Neural cell (in vitro differentiated cells): ENCODE results near the gene B3GALT6. TPM values are rescaled to one million over a fixed set of nuclear protein-coding genes. Genes with fewer than 3 reads are reported as not detected.

Experiments
- H2AFZ ChIP-seq: fragments of 200-600, 300-800 bp; sonication (generic), shearing (Covaris generic); 2 replicates; pipeline ENCODE4 v1.6.0; 2014; ENCODE audit warnings: low read depth, mild to moderate bottlenecking, antibody characterized with exemption, low read length, moderate library complexity
- H3F3A ChIP-seq: fragments of 200-600 bp; shearing (Covaris generic); 2 replicates; pipeline ENCODE4 v1.6.1; 2016; ENCODE audit warnings: mild to moderate bottlenecking, moderate library complexity, mixed read lengths, antibody characterized with exemption, low read length; ENCODE audit not compliant: insufficient read depth, poor library complexity, severe bottlenecking
- H3K27ac ChIP-seq: fragments of 200-600, 300-800 bp; sonication (generic), shearing (Covaris generic); 2 replicates; pipeline ENCODE4 v1.5.1; 2014; ENCODE audit warnings: mild to moderate bottlenecking, low read length, moderate library complexity
- H3K27me3 ChIP-seq: fragments of 300-800, 200-600 bp; sonication (generic), shearing (Covaris generic); 2 replicates; pipeline ENCODE4 v1.6.0; 2014; ENCODE audit warnings: mild to moderate bottlenecking, low read depth, low read length, moderate library complexity; ENCODE audit not compliant: insufficient read depth
- H3K36me3 ChIP-seq: fragments of 300-800, 200-600 bp; sonication (generic), shearing (Covaris generic); 2 replicates; pipeline ENCODE4 v1.5.1; 2014; ENCODE audit warnings: mild to moderate bottlenecking, antibody characterized with exemption, low read length, moderate library complexity; ENCODE audit not compliant: insufficient read depth
- H3K4me2 ChIP-seq: fragments of 300-800, 200-600 bp; sonication (generic), shearing (Covaris generic); 2 replicates; pipeline ENCODE4 v1.6.0; 2014; ENCODE audit warnings: mild to moderate bottlenecking, low read length
- H3K4me3 ChIP-seq: fragments of 300-800, 200-600 bp; sonication (generic), shearing (Covaris generic); 2 replicates; pipeline ENCODE4 v1.5.1; 2014; ENCODE audit warnings: mild to moderate bottlenecking, low read length, moderate library complexity
- H3K79me2 ChIP-seq: fragments of 200-600 bp; shearing (Covaris generic); replicated peaks from 2 replicates; pipeline ENCODE4 v1.6.0; 2014; ENCODE audit warnings: mild to moderate bottlenecking, low read length, moderate library complexity; ENCODE audit not compliant: insufficient read depth
- H3K9ac ChIP-seq: fragments of 300-800, 200-600 bp; sonication (generic), shearing (Covaris generic); 2 replicates; pipeline ENCODE4 v1.6.1; 2016; ENCODE audit warnings: mild to moderate bottlenecking, low read length, mixed read lengths
- H3K9me2 ChIP-seq: fragments of 200-600 bp; shearing (Covaris generic); 2 replicates; pipeline ENCODE4 v1.6.1; 2016; ENCODE audit warnings: mild to moderate bottlenecking, low read length, mixed read lengths; ENCODE audit not compliant: insufficient read depth
- H3K9me3 ChIP-seq: fragments of 200-600, 300-800 bp; sonication (generic), shearing (Covaris generic); 2 replicates; pipeline ENCODE4 v1.6.1; 2016; ENCODE audit warnings: mild to moderate bottlenecking, mixed run types, low read length, moderate library complexity, mixed read lengths
- H4K20me1 ChIP-seq: fragments of 200-600 bp; shearing (Covaris generic); 2 replicates; pipeline ENCODE4 v1.6.1; 2016; ENCODE audit warnings: mild to moderate bottlenecking, mixed run types; ENCODE audit not compliant: insufficient read depth
- EP300 ChIP-seq: fragments of 450-650 bp; conservative IDR thresholded peaks from 2 replicates; pipeline ENCODE4 v1.6.1; 2014; ENCODE audit warnings: antibody characterized with exemption, mild to moderate bottlenecking, moderate library complexity; ENCODE audit not compliant: poor library complexity, severe bottlenecking
- EZH2 ChIP-seq: fragments of 200-600, 300-800 bp; shearing (Covaris generic), sonication (generic); IDR thresholded peaks from 2 replicates; pipeline ENCODE4 v1.6.1; 2014; ENCODE audit warnings: antibody characterized with exemption, low read length, borderline replicate concordance, mild to moderate bottlenecking; ENCODE audit not compliant: insufficient read depth, poor library complexity, severe bottlenecking
- MXI1 ChIP-seq: fragments of 450-650 bp; conservative IDR thresholded peaks from 2 replicates; pipeline ENCODE4 v1.6.1; 2014; ENCODE audit warnings: antibody characterized with exemption, mild to moderate bottlenecking; ENCODE audit not compliant: poor library complexity, severe bottlenecking
- POLR2AphosphoS5 ChIP-seq: IDR thresholded peaks from 2 replicates; pipeline ENCODE4 v1.6.1; 2012
- RAD21 ChIP-seq: fragments of 450-650 bp; conservative IDR thresholded peaks from 2 replicates; pipeline ENCODE4 v1.6.1; 2014; ENCODE audit warnings: antibody characterized with exemption, mild to moderate bottlenecking, moderate library complexity
- SMC3 ChIP-seq: fragments of 450-650 bp; conservative IDR thresholded peaks from 2 replicates; pipeline ENCODE4 v1.6.1; 2014; ENCODE audit warnings: antibody characterized with exemption, mild to moderate bottlenecking, moderate library complexity; ENCODE audit not compliant: poor library complexity
- TAF1 ChIP-seq: IDR thresholded peaks from 2 replicates; pipeline ENCODE4 v1.6.1; 2012; ENCODE audit warnings: low read depth
- polyA plus RNA-seq: library from polyadenylated mRNA; depleted of rRNA; stranded (reverse); fragments of >200 nt; gene quantifications from 2 replicates; pipeline ENCODE4 v1.2.3, GENCODE V29; 2014
- TF ChIP-seq, protein P1 (sequence below): fragments of 450-650 bp; IDR thresholded peaks from 2 replicates; pipeline ENCODE4 v1.5.1; 2014; ENCODE audit warnings: antibody characterized with exemption, mild to moderate bottlenecking, moderate library complexity; ENCODE audit not compliant: poor library complexity, severe bottlenecking
- TF ChIP-seq, protein P2 (sequence below): IDR thresholded peaks from 2 replicates; pipeline ENCODE4 v1.6.1; 2012; ENCODE audit warnings: borderline replicate concordance

The B3GALT6 gene
- polyA plus RNA-seq, 1 donor from 2014 or later = 46.5 TPM

DNA sequence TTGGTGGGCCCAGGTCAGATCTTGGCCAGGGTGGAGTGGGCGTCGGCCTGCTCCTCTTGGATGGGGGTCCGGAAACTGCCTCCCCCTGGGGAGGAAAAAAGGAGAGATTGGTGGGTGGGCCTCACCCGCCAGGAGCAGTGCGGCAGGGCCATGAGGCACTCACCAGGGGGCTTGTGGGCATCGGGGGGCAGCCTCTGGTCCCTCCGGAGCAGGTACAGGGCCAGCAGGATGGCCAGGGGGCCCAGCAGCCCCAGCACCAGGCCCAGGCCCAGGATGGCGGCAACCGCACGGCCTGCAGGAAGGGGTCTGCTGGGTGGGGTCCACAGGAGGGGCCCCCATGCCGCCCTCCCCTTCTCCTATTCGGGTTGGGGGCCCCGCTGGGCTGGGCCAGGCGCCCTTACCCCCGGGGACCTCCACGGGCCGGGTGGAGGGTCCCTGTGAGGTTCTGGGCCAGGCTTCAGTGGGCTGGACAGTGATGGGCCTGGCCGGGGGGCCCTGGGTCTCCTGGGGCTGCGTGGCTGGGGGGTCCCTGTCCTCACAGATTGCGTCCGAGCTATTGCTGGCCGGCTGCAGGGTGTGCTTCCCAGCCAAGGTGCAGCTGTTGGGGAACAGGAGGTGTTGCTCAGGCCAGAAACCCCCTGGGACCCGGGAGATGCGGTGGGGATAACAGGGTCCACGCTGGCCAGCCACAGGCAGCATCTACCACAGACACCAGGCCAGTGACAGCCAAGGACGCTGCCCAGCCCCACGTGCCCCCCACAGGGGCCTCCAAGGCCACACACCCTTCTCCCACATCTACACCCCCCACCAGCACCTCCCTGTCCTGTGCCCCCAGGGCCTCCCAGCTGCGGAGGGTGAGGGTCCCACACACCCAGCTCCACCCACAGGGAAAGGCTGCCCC is 20.2 kb upstream of the B3GALT6 start:
- no peaks in the 10 kb centered on the region for H3K9me2 ChIP-seq
- H2AFZ ChIP-seq = no peak overlapping the region
- no peak overlapping the region for H3K27ac ChIP-seq
- H3K79me2 ChIP-seq = no peaks in the 10 kb centered on the region
- no peaks in the 10 kb centered on the region for H4K20me1 ChIP-seq
- H3K9me3 ChIP-seq = no peaks in the 10 kb centered on the region
- no peak overlapping the region for H3K9ac ChIP-seq
- H3K27me3 ChIP-seq = peaks cover 7% of the 10 kb centered on the region
- TF ChIP-seq EP300 (no peak), MXI1 (no peak), RAD21 (no peak)
- TF ChIP-seq, protein P1, sequence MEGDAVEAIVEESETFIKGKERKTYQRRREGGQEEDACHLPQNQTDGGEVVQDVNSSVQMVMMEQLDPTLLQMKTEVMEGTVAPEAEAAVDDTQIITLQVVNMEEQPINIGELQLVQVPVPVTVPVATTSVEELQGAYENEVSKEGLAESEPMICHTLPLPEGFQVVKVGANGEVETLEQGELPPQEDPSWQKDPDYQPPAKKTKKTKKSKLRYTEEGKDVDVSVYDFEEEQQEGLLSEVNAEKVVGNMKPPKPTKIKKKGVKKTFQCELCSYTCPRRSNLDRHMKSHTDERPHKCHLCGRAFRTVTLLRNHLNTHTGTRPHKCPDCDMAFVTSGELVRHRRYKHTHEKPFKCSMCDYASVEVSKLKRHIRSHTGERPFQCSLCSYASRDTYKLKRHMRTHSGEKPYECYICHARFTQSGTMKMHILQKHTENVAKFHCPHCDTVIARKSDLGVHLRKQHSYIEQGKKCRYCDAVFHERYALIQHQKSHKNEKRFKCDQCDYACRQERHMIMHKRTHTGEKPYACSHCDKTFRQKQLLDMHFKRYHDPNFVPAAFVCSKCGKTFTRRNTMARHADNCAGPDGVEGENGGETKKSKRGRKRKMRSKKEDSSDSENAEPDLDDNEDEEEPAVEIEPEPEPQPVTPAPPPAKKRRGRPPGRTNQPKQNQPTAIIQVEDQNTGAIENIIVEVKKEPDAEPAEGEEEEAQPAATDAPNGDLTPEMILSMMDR = no peak
- H3F3A ChIP-seq = no peaks in the 10 kb centered on the region
- H3K36me3 ChIP-seq = no peaks in the 10 kb centered on the region
- no peak overlapping the region for H3K4me3 ChIP-seq
- no peak overlapping the region for H3K4me2 ChIP-seq

GRCh38 chr1:1212780-1213344 is 19.2 kb upstream of the B3GALT6 start:
- no peak for TF ChIP-seq RAD21
- TF ChIP-seq SMC3 = no peak
- no peak for TF ChIP-seq MXI1
- TF ChIP-seq, protein P1 = no peak
- no peak for TF ChIP-seq EP300
- TF ChIP-seq POLR2AphosphoS5 = no peak
- TF ChIP-seq TAF1 = no peak
- TF ChIP-seq EZH2 = no peak
- TF ChIP-seq, protein P2, sequence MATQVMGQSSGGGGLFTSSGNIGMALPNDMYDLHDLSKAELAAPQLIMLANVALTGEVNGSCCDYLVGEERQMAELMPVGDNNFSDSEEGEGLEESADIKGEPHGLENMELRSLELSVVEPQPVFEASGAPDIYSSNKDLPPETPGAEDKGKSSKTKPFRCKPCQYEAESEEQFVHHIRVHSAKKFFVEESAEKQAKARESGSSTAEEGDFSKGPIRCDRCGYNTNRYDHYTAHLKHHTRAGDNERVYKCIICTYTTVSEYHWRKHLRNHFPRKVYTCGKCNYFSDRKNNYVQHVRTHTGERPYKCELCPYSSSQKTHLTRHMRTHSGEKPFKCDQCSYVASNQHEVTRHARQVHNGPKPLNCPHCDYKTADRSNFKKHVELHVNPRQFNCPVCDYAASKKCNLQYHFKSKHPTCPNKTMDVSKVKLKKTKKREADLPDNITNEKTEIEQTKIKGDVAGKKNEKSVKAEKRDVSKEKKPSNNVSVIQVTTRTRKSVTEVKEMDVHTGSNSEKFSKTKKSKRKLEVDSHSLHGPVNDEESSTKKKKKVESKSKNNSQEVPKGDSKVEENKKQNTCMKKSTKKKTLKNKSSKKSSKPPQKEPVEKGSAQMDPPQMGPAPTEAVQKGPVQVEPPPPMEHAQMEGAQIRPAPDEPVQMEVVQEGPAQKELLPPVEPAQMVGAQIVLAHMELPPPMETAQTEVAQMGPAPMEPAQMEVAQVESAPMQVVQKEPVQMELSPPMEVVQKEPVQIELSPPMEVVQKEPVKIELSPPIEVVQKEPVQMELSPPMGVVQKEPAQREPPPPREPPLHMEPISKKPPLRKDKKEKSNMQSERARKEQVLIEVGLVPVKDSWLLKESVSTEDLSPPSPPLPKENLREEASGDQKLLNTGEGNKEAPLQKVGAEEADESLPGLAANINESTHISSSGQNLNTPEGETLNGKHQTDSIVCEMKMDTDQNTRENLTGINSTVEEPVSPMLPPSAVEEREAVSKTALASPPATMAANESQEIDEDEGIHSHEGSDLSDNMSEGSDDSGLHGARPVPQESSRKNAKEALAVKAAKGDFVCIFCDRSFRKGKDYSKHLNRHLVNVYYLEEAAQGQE = no peak
- no peaks in the 10 kb centered on the region for H3F3A ChIP-seq

More at GRCh38 chr1:1212780-1213344, 19.2 kb upstream of the B3GALT6 start:
- no peaks in the 10 kb centered on the region for H3K36me3 ChIP-seq
- no peaks in the 10 kb centered on the region for H3K27me3 ChIP-seq
- H3K9me3 ChIP-seq = no peaks in the 10 kb centered on the region
- no peaks in the 10 kb centered on the region for H3K79me2 ChIP-seq
- no peak overlapping the region for H3K27ac ChIP-seq
- H3K4me2 ChIP-seq = no peak overlapping the region
- no peak overlapping the region for H3K4me3 ChIP-seq
- H3K9me2 ChIP-seq = no peaks in the 10 kb centered on the region
- no peak overlapping the region for H3K9ac ChIP-seq
- no peaks in the 10 kb centered on the region for H4K20me1 ChIP-seq
- H2AFZ ChIP-seq = no peak overlapping the region
